ENCODE measurements around the gene FAIM2.

The FAIM2 gene

DNA sequence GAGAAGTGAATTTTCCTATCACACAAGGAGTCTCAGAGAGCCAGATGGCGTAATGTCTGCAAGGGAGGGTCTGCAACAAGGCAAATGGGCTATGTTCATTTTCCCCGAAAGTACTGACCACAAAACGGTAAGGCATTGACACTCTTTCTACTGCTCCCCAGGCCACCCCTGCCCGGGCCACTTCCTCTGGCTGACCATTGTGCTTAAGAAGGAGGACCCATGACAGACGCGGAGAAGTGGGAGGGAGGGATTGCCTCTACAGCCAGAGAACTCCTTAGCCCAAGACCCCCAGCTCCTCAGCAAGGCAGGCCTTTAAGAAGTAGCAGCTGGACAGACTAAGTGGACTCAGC, 76.7 kb downstream of the FAIM2 start:
- TF ChIP-seq GLIS3 (CRISPR knock-in tag; IDR thresholded peaks at IDR 0.05) (no peak), ESRRG (CRISPR knock-in tag; IDR thresholded peaks at IDR 0.05) (no peak), POU6F1 (CRISPR knock-in tag; IDR thresholded peaks at IDR 0.05; ENCODE audit: borderline replicate concordance, low read depth) (no peak), ZFP3 (CRISPR knock-in tag; IDR thresholded peaks at IDR 0.05) (no peak), TOX (CRISPR knock-in tag; IDR thresholded peaks at IDR 0.05; ENCODE audit: borderline replicate concordance) (no peak), ZFP30 (CRISPR knock-in tag; IDR thresholded peaks at IDR 0.05) (no peak), ZNF8 (CRISPR knock-in tag; IDR thresholded peaks at IDR 0.05) (no peak), ISL1 (CRISPR knock-in tag; IDR thresholded peaks at IDR 0.05) (no peak), ZNF70 (CRISPR knock-in tag; IDR thresholded peaks at IDR 0.05) (no peak), BACH2 (CRISPR knock-in tag; IDR thresholded peaks at IDR 0.05; ENCODE audit: borderline replicate concordance) (no peak), SNAI2 (CRISPR knock-in tag; IDR thresholded peaks at IDR 0.05) (no peak), PPARA (CRISPR knock-in tag; IDR thresholded peaks at IDR 0.05; ENCODE audit: borderline replicate concordance) (no peak)
- TF ChIP-seq, protein P1, sequence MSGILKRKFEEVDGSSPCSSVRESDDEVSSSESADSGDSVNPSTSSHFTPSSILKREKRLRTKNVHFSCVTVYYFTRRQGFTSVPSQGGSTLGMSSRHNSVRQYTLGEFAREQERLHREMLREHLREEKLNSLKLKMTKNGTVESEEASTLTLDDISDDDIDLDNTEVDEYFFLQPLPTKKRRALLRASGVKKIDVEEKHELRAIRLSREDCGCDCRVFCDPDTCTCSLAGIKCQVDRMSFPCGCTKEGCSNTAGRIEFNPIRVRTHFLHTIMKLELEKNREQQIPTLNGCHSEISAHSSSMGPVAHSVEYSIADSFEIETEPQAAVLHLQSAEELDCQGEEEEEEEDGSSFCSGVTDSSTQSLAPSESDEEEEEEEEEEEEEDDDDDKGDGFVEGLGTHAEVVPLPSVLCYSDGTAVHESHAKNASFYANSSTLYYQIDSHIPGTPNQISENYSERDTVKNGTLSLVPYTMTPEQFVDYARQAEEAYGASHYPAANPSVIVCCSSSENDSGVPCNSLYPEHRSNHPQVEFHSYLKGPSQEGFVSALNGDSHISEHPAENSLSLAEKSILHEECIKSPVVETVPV (CRISPR knock-in tag; IDR thresholded peaks at IDR 0.05): no peak
- no peak for ATAC-seq

- TF ChIP-seq, protein P2, sequence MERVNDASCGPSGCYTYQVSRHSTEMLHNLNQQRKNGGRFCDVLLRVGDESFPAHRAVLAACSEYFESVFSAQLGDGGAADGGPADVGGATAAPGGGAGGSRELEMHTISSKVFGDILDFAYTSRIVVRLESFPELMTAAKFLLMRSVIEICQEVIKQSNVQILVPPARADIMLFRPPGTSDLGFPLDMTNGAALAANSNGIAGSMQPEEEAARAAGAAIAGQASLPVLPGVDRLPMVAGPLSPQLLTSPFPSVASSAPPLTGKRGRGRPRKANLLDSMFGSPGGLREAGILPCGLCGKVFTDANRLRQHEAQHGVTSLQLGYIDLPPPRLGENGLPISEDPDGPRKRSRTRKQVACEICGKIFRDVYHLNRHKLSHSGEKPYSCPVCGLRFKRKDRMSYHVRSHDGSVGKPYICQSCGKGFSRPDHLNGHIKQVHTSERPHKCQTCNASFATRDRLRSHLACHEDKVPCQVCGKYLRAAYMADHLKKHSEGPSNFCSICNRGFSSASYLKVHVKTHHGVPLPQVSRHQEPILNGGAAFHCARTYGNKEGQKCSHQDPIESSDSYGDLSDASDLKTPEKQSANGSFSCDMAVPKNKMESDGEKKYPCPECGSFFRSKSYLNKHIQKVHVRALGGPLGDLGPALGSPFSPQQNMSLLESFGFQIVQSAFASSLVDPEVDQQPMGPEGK (CRISPR knock-in tag; IDR thresholded peaks at IDR 0.05; ENCODE audit: borderline replicate concordance): no peak
- TF ChIP-seq ZFP30 (CRISPR knock-in tag; IDR thresholded peaks at IDR 0.05): no peak
- no peak for TF ChIP-seq RARB (CRISPR knock-in tag; IDR thresholded peaks at IDR 0.05)
- no peak for TF ChIP-seq ZC3H10 (CRISPR knock-in tag; IDR thresholded peaks at IDR 0.05)
- TF ChIP-seq ZNF8 (CRISPR knock-in tag; IDR thresholded peaks at IDR 0.05): no peak
- TF ChIP-seq POU6F1 (CRISPR knock-in tag; IDR thresholded peaks at IDR 0.05; ENCODE audit: borderline replicate concordance, low read depth): no peak
- TF ChIP-seq ZFP3 (CRISPR knock-in tag; IDR thresholded peaks at IDR 0.05): no peak
- TF ChIP-seq CREB5 (CRISPR knock-in tag; IDR thresholded peaks at IDR 0.05; ENCODE audit: low read depth): no peak
- TF ChIP-seq ISL1 (CRISPR knock-in tag; IDR thresholded peaks at IDR 0.05): no peak
- no peak for TF ChIP-seq TSHZ2 (CRISPR knock-in tag; IDR thresholded peaks at IDR 0.05)
- TF ChIP-seq PPARA (CRISPR knock-in tag; IDR thresholded peaks at IDR 0.05; ENCODE audit: borderline replicate concordance): no peak
- no peak for TF ChIP-seq TCF4 (CRISPR knock-in tag; IDR thresholded peaks at IDR 0.05; ENCODE audit: borderline replicate concordance)
- no peak for ATAC-seq
Measured at GRCh38 chr12:49825971-49826421, 77.7 kb downstream of the FAIM2 start.
